IMR-90 (cell line): ENCODE measurements around the gene PARD3. TPM values are rescaled to one million over a fixed set of nuclear protein-coding genes. Genes with fewer than 3 reads are reported as not detected.

Source experiments
- ATAC-seq: fragments of 200-7000 bp; cut with Tn5 transposase; 2 replicates; pipeline ENCODE4 v1.9.1; 2020; ENCODE audit warnings: low read depth, mild to moderate bottlenecking, moderate library complexity
- BruUV-seq: library from RNA; stranded (reverse); fragments of 400-500 nt; replicated peaks from 2 replicates; lab custom pipeline; 2021; lab: Mats Ljungman, UMichigan
- CTCF ChIA-PET: fragments of 300-600 bp; formaldehyde crosslinking; extraction: SDS; loops from one replicate; lab custom pipeline; 2021; ENCODE audit warnings: antibody characterized with exemption; lab: Yijun Ruan, JAX
- POLR2A ChIA-PET: fragments of 300-600 bp; sonication (Branson Sonifier 250); formaldehyde crosslinking; loops from one replicate; lab custom pipeline; 2022; ENCODE audit warnings: antibody characterized with exemption; ENCODE audit not compliant: unreplicated experiment; lab: Charles Lee
- DNase-seq: peaks from one replicate; pipeline ENCODE4 v3.0.0; 2013
- H2AFZ ChIP-seq: replicated peaks from 2 replicates; pipeline ENCODE3; 2013; ENCODE audit warnings: low read length, mild to moderate bottlenecking; ENCODE audit not compliant: poor library complexity
- H2AK5ac ChIP-seq: 2 replicates; pipeline ENCODE4 v1.6.1; 2013; ENCODE audit warnings: low read depth, low read length, inconsistent platforms
- H2AK9ac ChIP-seq: replicated peaks from 2 replicates; pipeline ENCODE3; 2013; ENCODE audit warnings: mild to moderate bottlenecking, low read depth, low read length, moderate library complexity; ENCODE audit not compliant: poor library complexity
- H2BK120ac ChIP-seq: 2 replicates; pipeline ENCODE4 v1.6.1; 2013; ENCODE audit warnings: low read depth, low read length, inconsistent platforms
- H2BK15ac ChIP-seq: 3 replicates; pipeline ENCODE4 v1.6.1; 2013; ENCODE audit warnings: low read depth, low read length, inconsistent platforms
- H2BK20ac ChIP-seq: 2 replicates; pipeline ENCODE4 v1.6.1; 2013; ENCODE audit warnings: low read depth, mild to moderate bottlenecking, inconsistent platforms, low read length, moderate library complexity
- H2BK5ac ChIP-seq: 2 replicates; pipeline ENCODE4 v1.6.1; 2013; ENCODE audit warnings: mild to moderate bottlenecking, low read depth, low read length, inconsistent platforms; ENCODE audit not compliant: poor library complexity, severe bottlenecking
- H3K14ac ChIP-seq: replicated peaks from 2 replicates; pipeline ENCODE4 v1.6.1; 2013; ENCODE audit warnings: low read depth, low read length, inconsistent platforms
- H3K18ac ChIP-seq: 2 replicates; pipeline ENCODE4 v1.6.1; 2013; ENCODE audit warnings: low read depth, low read length, control low read depth
- H3K23ac ChIP-seq: 2 replicates; pipeline ENCODE4 v1.6.1; 2013; ENCODE audit warnings: low read depth, low read length, inconsistent platforms
- H3K27ac ChIP-seq: 2 replicates; pipeline ENCODE4 v1.5.1; 2013; ENCODE audit warnings: mild to moderate bottlenecking, control low read depth, low read length; ENCODE audit not compliant: insufficient read depth
- H3K27me3 ChIP-seq: 2 replicates; pipeline ENCODE4 v1.6.1; 2013; ENCODE audit warnings: low read length; ENCODE audit not compliant: control insufficient read depth, insufficient read depth
- H3K36me3 ChIP-seq: 2 replicates; pipeline ENCODE4 v1.6.1; 2013; ENCODE audit warnings: low read length, mixed read lengths; ENCODE audit not compliant: control insufficient read depth, insufficient read depth
- H3K4ac ChIP-seq: 2 replicates; pipeline ENCODE4 v1.6.1; 2013; ENCODE audit warnings: low read depth, low read length, inconsistent platforms
- H3K4me1 ChIP-seq: 2 replicates; pipeline ENCODE4 v1.6.1; 2013; ENCODE audit warnings: low read length, mixed read lengths; ENCODE audit not compliant: control insufficient read depth, insufficient read depth
- H3K4me2 ChIP-seq: 2 replicates; pipeline ENCODE4 v1.6.1; 2013; ENCODE audit warnings: low read depth, mild to moderate bottlenecking, control low read depth, low read length, moderate library complexity
- H3K4me3 ChIP-seq: 2 replicates; pipeline ENCODE4 v1.5.1; 2013; ENCODE audit warnings: low read depth, mild to moderate bottlenecking, control low read depth, low read length, moderate library complexity; ENCODE audit not compliant: insufficient read depth
- H3K56ac ChIP-seq: 2 replicates; pipeline ENCODE4 v1.6.1; 2013; ENCODE audit warnings: low read length, inconsistent platforms; ENCODE audit not compliant: insufficient read depth; ENCODE audit errors: extremely low read depth
- H3K79me1 ChIP-seq, 2 experiments: 2 replicates each; pipeline ENCODE4 v1.6.1; 2013; ENCODE audit warnings: low read length in 2 of 2, inconsistent platforms in 1 of 2, low read depth in 1 of 2
- H3K9ac ChIP-seq: 2 replicates; pipeline ENCODE4 v1.6.1; 2013; ENCODE audit warnings: low read depth, low read length, control low read depth
- H3K9me1 ChIP-seq: 2 replicates; pipeline ENCODE4 v1.6.1; 2013; ENCODE audit warnings: low read length, inconsistent platforms; ENCODE audit not compliant: insufficient read depth
- H3K9me3 ChIP-seq: 2 replicates; pipeline ENCODE4 v1.6.1; 2013; ENCODE audit warnings: low read length; ENCODE audit not compliant: control insufficient read depth, insufficient read depth
- H4K20me1 ChIP-seq: 2 replicates; pipeline ENCODE4 v1.6.1; 2013; ENCODE audit warnings: low read length, inconsistent platforms; ENCODE audit not compliant: insufficient read depth
- H4K5ac ChIP-seq: 2 replicates; pipeline ENCODE4 v1.6.1; 2013; ENCODE audit warnings: mild to moderate bottlenecking, low read depth, low read length, control low read depth
- H4K8ac ChIP-seq, 2 experiments: 2 replicates each; pipeline ENCODE4 v1.6.1; 2013; ENCODE audit warnings: low read depth in 2 of 2, low read length in 2 of 2, control low read depth in 1 of 2, inconsistent platforms in 1 of 2
- H4K91ac ChIP-seq: 2 replicates; pipeline ENCODE4 v1.6.1; 2013; ENCODE audit warnings: low read depth, low read length, inconsistent platforms; ENCODE audit not compliant: insufficient read depth
- BHLHE40 ChIP-seq: fragments of 150-350 bp; IDR thresholded peaks from 2 replicates; pipeline ENCODE4 v1.6.1; 2016; ENCODE audit warnings: mild to moderate bottlenecking, low read depth, low read length
- CEBPB ChIP-seq: IDR thresholded peaks from 2 replicates; pipeline ENCODE4 v1.6.1; 2012; ENCODE audit warnings: low read depth, low read length, improper control_type of control experiment
- CHD1 ChIP-seq: IDR thresholded peaks from 2 replicates; pipeline ENCODE4 v1.6.1; 2012; ENCODE audit warnings: low read depth, low read length, improper control_type of control experiment
- MAFK ChIP-seq: IDR thresholded peaks from 2 replicates; pipeline ENCODE4 v1.6.1; 2012; ENCODE audit warnings: low read depth, low read length, improper control_type of control experiment
- MAZ ChIP-seq: IDR thresholded peaks from 2 replicates; pipeline ENCODE4 v1.6.1; 2012; ENCODE audit warnings: low read depth, mild to moderate bottlenecking, low read length, improper control_type of control experiment, moderate library complexity, borderline replicate concordance
- NFE2L2 ChIP-seq: fragments of 150-350 bp; IDR thresholded peaks from 2 replicates; pipeline ENCODE4 v1.6.1; 2016; ENCODE audit warnings: low read depth, mild to moderate bottlenecking, low read length
- POLR2A ChIP-seq: IDR thresholded peaks from 2 replicates; pipeline ENCODE4 v1.6.1; 2012; ENCODE audit warnings: mild to moderate bottlenecking, low read depth, low read length
- SMC3 ChIP-seq: fragments of 150-350 bp; IDR thresholded peaks from 2 replicates; pipeline ENCODE4 v1.6.1; 2016; ENCODE audit warnings: low read depth, mild to moderate bottlenecking, antibody characterized with exemption, low read length, moderate library complexity
- WGBS, 2 experiments: methylation state at CpG; one replicate each; pipeline versions ENCODE4 v1.1.5 to v1.1.7; 2013; ENCODE audit warnings: missing lambda C conversion rate in 2 of 2; ENCODE audit not compliant: insufficient read length in 1 of 2; ENCODE audit errors: extremely low coverage in 2 of 2; 5-methylcytosine and 5-hydroxymethylcytosine counted together
- dilution Hi-C: fragments of 300-500 bp; cut with HindIII; formaldehyde crosslinking; loops from one replicate; pipeline ENCODE4 v1.14.3; 2018; ENCODE audit warnings: low sequenced_read_pairs; ENCODE audit not compliant: unreplicated experiment
- in situ Hi-C: fragments of 300-500 bp; cut with MboI; formaldehyde crosslinking; loops from 3 replicates; pipeline ENCODE4 v1.14.3; 2019; ENCODE audit warnings: low sequenced_read_pairs, inconsistent platforms, mixed read lengths
- intact Hi-C: fragments of 100-400 bp; cut with micrococcal nuclease; formaldehyde crosslinking; loops from 2 replicates; pipeline ENCODE4 v1.10.0; 2022
- polyA plus RNA-seq, 3 experiments: library from polyadenylated mRNA; depleted of rRNA; stranded (reverse); fragments of >200 nt; gene quantifications; 2 replicates each; pipeline ENCODE4 v1.2.3, GENCODE V29; 2012; ENCODE audit warnings: low replicate concordance in 1 of 3
- total RNA-seq: library from RNA; depleted of rRNA; stranded (reverse); fragments of >200 nt; gene quantifications from 2 replicates; pipeline ENCODE4 v1.2.3, GENCODE V29; 2012
- TF ChIP-seq, protein P1 (sequence below): conservative IDR thresholded peaks from 2 replicates; pipeline ENCODE4 v1.5.1; 2012; ENCODE audit warnings: mild to moderate bottlenecking, low read depth, low read length, improper control_type of control experiment
- TF ChIP-seq, protein P2 (sequence below): fragments of 150-350 bp; IDR thresholded peaks from 2 replicates; pipeline ENCODE4 v1.6.1; 2016; ENCODE audit warnings: low read depth, mild to moderate bottlenecking, low read length, moderate library complexity, borderline replicate concordance
- TF ChIP-seq, protein P3 (sequence below): fragments of 150-350 bp; IDR thresholded peaks from 2 replicates; pipeline ENCODE4 v1.6.1; 2017; ENCODE audit warnings: mild to moderate bottlenecking, antibody characterized with exemption, low read length, low read depth

Gene PARD3
- total and polyA plus RNA-seq, 2 of the 4 experiments (the other 2 are of a cell fraction), result 14.6 to 37.5 TPM

DNA sequence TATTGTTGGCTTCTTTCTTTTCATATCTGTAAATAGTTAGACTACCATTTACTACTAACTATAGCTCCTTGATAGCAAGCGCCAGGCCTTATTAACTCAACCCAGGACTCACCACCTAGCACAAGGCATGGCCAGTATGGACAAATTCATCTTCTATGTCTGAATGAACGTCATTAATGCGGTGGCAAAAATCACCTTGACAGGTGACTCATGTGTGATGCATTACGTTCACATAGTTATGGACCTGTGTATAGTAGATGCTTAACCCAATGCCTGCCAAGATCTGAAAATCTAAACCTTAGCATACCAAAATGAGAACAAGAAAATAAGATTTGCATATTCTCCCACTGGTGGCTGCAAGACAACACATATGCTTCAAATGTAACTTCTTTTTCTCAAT is 300.8 kb downstream of the PARD3 start:
- POLR2A ChIA-PET, result no interaction called here

More for the DNA sequence above, 300.8 kb downstream of the PARD3 start:
- ATAC-seq, result no peak
- no peak overlapping the region for H4K91ac ChIP-seq
- H3K4me3 ChIP-seq, result no peak overlapping the region
- H3K4me2 ChIP-seq, result no peak overlapping the region
- no peak overlapping the region for H2BK20ac ChIP-seq
- in situ Hi-C loops, result no loop called here
- H3K18ac ChIP-seq, result no peak overlapping the region
- H2BK5ac ChIP-seq, result no peak overlapping the region
- H3K9ac ChIP-seq, result no peak overlapping the region
- H4K8ac ChIP-seq, result no peak overlapping the region
- no peak for DNase-seq
- H2BK120ac ChIP-seq, result no peak overlapping the region
- no peaks in the 10 kb centered on the region for H3K9me3 ChIP-seq
- H2AK5ac ChIP-seq, result no peak overlapping the region
- H3K27me3 ChIP-seq, result no peaks in the 10 kb centered on the region
- H3K14ac ChIP-seq, result no peak overlapping the region
- no peak overlapping the region for H2AFZ ChIP-seq
- dilution Hi-C loops, result no loop called here
- intact Hi-C loops, result no loop called here
- no TSS peak for BruUV-seq
- 100% methylated on average over 1 of the region's 4 CpGs; no CpG with 5 or more reads in 1 of the 2 experiments for WGBS, 2 experiments
- TF ChIP-seq BHLHE40 (no peak), POLR2A (no peak), SMC3 (no peak), MAFK (no peak), CHD1 (no peak), CEBPB (no peak), MAZ (no peak), NFE2L2 (no peak)
- TF ChIP-seq, protein P1, sequence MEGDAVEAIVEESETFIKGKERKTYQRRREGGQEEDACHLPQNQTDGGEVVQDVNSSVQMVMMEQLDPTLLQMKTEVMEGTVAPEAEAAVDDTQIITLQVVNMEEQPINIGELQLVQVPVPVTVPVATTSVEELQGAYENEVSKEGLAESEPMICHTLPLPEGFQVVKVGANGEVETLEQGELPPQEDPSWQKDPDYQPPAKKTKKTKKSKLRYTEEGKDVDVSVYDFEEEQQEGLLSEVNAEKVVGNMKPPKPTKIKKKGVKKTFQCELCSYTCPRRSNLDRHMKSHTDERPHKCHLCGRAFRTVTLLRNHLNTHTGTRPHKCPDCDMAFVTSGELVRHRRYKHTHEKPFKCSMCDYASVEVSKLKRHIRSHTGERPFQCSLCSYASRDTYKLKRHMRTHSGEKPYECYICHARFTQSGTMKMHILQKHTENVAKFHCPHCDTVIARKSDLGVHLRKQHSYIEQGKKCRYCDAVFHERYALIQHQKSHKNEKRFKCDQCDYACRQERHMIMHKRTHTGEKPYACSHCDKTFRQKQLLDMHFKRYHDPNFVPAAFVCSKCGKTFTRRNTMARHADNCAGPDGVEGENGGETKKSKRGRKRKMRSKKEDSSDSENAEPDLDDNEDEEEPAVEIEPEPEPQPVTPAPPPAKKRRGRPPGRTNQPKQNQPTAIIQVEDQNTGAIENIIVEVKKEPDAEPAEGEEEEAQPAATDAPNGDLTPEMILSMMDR, result no peak
- TF ChIP-seq, protein P2, sequence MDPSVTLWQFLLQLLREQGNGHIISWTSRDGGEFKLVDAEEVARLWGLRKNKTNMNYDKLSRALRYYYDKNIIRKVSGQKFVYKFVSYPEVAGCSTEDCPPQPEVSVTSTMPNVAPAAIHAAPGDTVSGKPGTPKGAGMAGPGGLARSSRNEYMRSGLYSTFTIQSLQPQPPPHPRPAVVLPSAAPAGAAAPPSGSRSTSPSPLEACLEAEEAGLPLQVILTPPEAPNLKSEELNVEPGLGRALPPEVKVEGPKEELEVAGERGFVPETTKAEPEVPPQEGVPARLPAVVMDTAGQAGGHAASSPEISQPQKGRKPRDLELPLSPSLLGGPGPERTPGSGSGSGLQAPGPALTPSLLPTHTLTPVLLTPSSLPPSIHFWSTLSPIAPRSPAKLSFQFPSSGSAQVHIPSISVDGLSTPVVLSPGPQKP, result no peak
- TF ChIP-seq, protein P3, sequence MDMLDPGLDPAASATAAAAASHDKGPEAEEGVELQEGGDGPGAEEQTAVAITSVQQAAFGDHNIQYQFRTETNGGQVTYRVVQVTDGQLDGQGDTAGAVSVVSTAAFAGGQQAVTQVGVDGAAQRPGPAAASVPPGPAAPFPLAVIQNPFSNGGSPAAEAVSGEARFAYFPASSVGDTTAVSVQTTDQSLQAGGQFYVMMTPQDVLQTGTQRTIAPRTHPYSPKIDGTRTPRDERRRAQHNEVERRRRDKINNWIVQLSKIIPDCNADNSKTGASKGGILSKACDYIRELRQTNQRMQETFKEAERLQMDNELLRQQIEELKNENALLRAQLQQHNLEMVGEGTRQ, result no peak
- H3K79me1 ChIP-seq, result peaks cover 0 to 6% of the 10 kb centered on the region in 2 experiments; a peak in 1 of 4 replicates
- no peaks in the 10 kb centered on the region for H4K20me1 ChIP-seq
- H3K9me1 ChIP-seq, result no peaks in the 10 kb centered on the region
- no peaks in the 10 kb centered on the region for H3K4me1 ChIP-seq
- no peak overlapping the region for H3K56ac ChIP-seq
- H2BK15ac ChIP-seq, result no peak overlapping the region
- H3K23ac ChIP-seq, result no peak overlapping the region
- no peak overlapping the region for H4K5ac ChIP-seq
- H2AK9ac ChIP-seq, result no peak overlapping the region
- no peak overlapping the region for H3K4ac ChIP-seq
- CTCF ChIA-PET, result no interaction called here
- no peaks in the 10 kb centered on the region; the same call in 1 of the 2 replicates for H3K36me3 ChIP-seq
- no peak overlapping the region for H3K27ac ChIP-seq
